A549 treated with RU486 at 1 μM for 4 hours (cell line): ENCODE results near the gene TMEM214. TPM values are rescaled to one million over a fixed set of nuclear protein-coding genes. Genes with fewer than 3 reads are reported as not detected.

ENCODE experiments used
- total RNA-seq: library from RNA; stranded (reverse); fragments of 200-300 nt; extraction: Qiagen RNA extraction; gene quantifications from 5 replicates; pipeline ENCODE4 v1.2.3, GENCODE V29; 2022; ENCODE audit warnings: low read depth

Gene TMEM214
- total RNA-seq, result 52.2 to 69.6 TPM (median 67.5 TPM) in 5 replicates

DNA sequence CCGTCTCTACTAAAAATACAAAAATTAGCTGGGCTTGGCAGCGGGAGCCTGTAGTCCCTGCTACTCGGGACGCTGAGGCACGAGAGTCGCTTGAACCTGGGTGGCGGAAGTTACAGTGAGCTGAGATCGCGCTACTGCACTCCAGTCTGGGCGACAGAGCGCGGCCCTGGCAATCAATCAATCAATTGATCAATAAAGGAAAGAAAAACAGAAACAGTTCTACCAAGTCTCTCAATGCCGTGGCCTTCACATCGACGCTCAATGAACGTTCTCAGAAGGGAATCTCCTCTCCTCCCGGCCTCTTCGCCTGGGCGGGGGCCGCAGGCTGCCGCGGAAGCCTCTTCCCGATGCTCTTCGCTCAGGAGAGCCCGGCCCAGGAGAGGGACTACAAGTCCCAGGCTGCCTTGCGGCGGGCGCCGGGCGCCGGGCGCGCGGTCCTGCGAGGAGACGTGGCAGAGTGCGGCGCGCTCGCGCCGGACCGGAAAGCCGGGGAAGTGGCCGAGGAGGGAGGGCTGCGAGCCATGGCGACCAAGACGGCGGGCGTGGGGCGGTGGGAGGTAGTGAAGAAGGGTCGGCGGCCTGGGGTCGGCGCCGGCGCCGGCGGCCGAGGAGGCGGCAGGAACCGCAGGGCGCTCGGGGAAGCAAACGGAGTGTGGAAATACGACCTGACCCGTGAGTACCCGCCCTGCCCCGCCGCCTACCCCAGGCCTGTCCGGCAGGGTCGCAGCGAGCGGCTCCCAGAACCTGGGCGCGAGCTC, at the start of gene TMEM214:
TMEM214 (plus strand) TSS at position 471 of the 758 bp plus-strand sequence; CDS start at position 522, 51 bp downstream.

GRCh38 chr2:27050996-27051901, 18.5 kb downstream of the TMEM214 start, which contains the start of gene AGBL5:
AGBL5 (plus strand) TSS chr2:27051668; CDS start chr2:27052959, 1,291 bp downstream.

GRCh38 chr2:27071277-27071989, 38.7 kb downstream of the TMEM214 start, which contains the start of gene OST4:
OST4 (minus strand) TSS chr2:27071654.

GRCh38 chr2:27078267-27079194, 45.8 kb downstream of the TMEM214 start, which contains the start of gene EMILIN1:
EMILIN1 (plus strand) TSS chr2:27078615; CDS start chr2:27079066, 451 bp downstream.

GRCh38 chr2:27086724-27087593, 54.2 kb downstream of the TMEM214 start, which contains the start of gene KHK:
KHK (plus strand) TSS chr2:27086772; CDS start chr2:27087260, 488 bp downstream.

Other genes with a start within 250 kb of the TMEM214 start
- 47.2 to 64.0 TPM (median 55.1 TPM) in 5 replicates for gene CENPA, start 246.9 kb upstream of the TMEM214 start, total RNA-seq
- 3.2 to 8.0 TPM (median 4.0 TPM) in 5 replicates for gene DPYSL5, start 184.8 kb upstream of the TMEM214 start, total RNA-seq
- gene MAPRE3, start 62.3 kb upstream of the TMEM214 start, total RNA-seq, result 12.3 to 16.4 TPM (median 14.0 TPM) in 5 replicates
- 29.3 to 32.7 TPM (median 31.2 TPM) in 5 replicates for gene AGBL5, start 18.7 kb downstream of the TMEM214 start, total RNA-seq
- 547 to 603 TPM (median 568 TPM) in 5 replicates for gene OST4, start 38.7 kb downstream of the TMEM214 start, total RNA-seq
- gene EMILIN1, start 45.6 kb downstream of the TMEM214 start, total RNA-seq, result 0.33 to 0.69 TPM (median 0.57 TPM) in 5 replicates
- 6.9 to 9.7 TPM (median 8.9 TPM) in 5 replicates for gene KHK, start 53.8 kb downstream of the TMEM214 start, total RNA-seq
- gene CGREF1, start 86.2 kb downstream of the TMEM214 start, total RNA-seq, result 7.3 to 9.3 TPM (median 8.3 TPM) in 5 replicates
- gene ABHD1, start 90.8 kb downstream of the TMEM214 start, total RNA-seq, result 0.75 to 1.5 TPM (median 1.3 TPM) in 5 replicates
- gene PREB, start 101.7 kb downstream of the TMEM214 start, total RNA-seq, result 46.4 to 65.5 TPM (median 62.6 TPM) in 5 replicates
- not detected in 5 replicates for gene PRR30, start 106.4 kb downstream of the TMEM214 start, total RNA-seq
- gene TCF23, start 116.0 kb downstream of the TMEM214 start, total RNA-seq, result not detected in 5 replicates
- gene ATRAID, start 179.1 kb downstream of the TMEM214 start, total RNA-seq, result 207 to 224 TPM (median 215 TPM) in 5 replicates
- 64.9 to 70.5 TPM (median 69.7 TPM) in 5 replicates for gene SLC5A6, start 179.3 kb downstream of the TMEM214 start, total RNA-seq
- 50.1 to 70.8 TPM (median 60.1 TPM) in 5 replicates for gene CAD, start 184.4 kb downstream of the TMEM214 start, total RNA-seq
- gene SLC30A3, start 230.1 kb downstream of the TMEM214 start, total RNA-seq, result 2.5 to 3.8 TPM (median 3.8 TPM) in 5 replicates
- not detected in 5 replicates for gene DNAJC5G, start 242.5 kb downstream of the TMEM214 start, total RNA-seq
- 0.46 to 0.95 TPM (median 0.48 TPM) in 5 replicates for gene TRIM54, start 249.5 kb downstream of the TMEM214 start, total RNA-seq